SIG-M5 treated with dmso at 0.1 percent for 504 hours (cell line): ENCODE measurements around the gene GYG1.

Source experiments
- DNase-seq: peaks from one replicate; lab custom pipeline; 2025; ENCODE audit not compliant: unreplicated experiment; lab: John Stamatoyannopoulos, UW

Gene GYG1

DNA sequence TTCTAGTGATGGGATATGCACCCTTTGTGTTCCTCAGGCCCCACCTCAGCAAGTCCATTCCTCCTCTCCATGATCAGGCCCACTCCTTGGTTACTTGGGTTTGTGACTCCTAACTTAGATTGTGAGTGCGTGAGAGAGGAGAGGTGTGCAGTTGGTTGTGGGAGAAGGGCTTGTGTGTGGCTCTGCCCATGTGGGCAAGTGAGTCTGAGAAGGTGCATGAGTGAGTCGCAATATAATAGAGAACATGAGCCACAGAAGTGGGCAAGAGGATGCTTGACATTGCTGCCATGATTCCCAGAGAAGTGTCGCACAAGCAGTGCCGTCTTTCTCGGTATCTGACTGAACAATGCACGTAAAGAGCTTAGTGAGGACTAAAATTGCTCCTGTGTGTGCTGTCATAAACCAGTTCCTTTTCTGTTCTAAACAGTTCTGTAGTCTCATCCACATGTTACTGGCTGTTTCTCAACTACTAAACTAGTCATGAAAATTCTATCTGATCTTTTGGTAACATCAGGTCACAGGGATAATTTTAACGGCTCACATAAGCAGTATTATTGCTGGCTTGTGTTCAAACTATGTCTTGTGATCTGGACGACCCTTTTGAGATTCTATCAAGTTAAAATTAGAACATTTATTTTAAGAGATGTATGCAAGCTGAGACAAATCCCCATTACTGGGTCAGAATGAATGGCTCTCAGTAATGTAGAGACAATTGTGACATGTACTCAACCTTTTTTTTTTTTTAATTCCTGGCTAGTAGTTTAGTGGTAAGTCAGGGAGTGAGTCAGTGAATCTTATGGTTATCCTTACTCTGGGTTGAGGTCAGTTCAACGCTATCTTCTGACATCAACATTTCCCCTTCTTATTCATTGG lies 25.6 kb downstream of the GYG1 start:
- no peak for DNase-seq

DNA sequence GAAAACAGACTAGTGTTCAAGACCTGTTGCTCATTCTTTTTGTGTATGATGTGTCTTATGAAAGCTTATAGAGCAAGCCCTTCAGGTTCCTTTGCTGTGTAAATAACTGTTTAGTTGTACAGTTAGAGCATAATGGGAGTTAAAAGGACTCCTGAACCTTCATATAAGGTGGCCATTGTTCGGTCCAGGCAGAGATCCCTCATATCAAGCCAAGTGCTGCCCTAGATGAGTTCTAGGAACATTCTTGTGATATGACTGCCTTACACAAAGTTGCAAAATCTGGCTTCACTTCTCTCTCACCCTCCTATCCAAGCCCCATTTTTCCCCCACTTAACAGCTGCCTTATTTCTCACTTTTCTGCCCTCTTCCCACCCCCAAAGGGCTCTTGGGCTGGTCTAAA lies 26.9 kb downstream of the GYG1 start:
- DNase-seq = no peak

DNA sequence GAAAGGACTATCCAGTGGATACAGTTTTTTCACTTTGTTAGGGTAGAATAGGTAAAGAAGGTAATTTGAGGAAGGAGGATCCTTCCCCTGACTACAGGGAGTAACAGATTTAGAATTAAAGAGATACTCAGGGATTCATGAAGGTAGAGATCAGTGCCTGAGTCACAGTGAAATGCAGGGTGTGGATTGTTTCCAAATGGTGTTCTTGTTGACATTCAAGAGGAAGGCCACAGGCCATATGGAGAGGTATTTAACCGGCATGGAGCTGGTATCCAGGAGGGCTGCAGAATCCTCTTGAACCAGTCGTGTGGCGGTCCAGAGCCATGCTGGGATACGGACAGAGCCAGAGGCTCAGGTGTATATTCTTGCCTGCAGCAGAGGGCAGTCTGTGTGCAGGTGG lies 28.2 kb downstream of the GYG1 start:
- no peak for DNase-seq

DNA sequence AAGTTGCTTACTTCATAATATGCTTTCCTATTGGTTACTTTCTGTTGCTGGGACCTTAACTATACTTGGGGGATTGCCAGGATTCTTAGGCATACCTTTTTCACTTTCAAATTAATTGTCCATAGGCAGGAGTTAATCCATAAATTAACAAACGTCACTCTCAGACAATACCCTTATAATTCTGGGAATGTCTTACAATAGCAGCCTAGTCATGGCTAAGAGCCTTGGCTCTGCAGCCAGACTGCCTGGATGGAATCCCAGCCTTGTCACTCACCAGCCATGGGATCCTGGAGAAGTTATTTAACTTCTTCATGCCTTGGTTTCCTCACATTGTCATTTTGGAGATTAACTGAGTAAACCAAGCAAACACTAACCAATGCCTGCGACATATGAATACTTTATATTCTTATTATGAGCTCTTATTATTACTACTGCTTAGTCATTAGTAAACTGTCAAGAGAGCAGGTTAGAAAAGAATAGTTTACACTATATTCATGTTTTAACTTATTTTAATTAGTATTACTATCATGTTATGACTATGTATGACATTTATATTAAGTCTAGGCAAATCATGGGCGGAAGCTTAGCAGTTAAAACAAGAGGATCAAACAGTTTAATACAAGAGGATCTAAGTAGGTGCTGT lies 29.0 kb downstream of the GYG1 start:
- DNase-seq = no peak

DNA sequence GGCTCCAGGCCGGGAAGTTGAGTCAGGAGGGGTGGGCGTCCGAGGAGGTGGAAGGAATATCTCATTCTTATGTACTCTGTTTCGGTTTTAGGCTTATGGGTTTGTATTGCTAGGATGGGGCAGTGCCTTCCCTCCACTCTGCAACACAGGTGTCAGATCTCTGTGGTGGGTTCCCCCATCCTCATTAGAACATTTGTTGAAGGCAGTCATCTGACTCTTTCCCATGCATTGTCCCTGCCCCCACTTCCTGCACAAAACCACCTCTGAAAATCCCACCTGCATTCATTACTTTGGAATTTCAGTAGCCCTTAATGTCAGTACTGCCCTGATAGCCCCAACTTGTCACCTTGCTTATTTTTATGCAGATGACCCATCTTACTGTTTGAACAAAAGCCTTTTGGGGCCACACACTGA lies 29.5 kb downstream of the GYG1 start:
- DNase-seq = no peak

DNA sequence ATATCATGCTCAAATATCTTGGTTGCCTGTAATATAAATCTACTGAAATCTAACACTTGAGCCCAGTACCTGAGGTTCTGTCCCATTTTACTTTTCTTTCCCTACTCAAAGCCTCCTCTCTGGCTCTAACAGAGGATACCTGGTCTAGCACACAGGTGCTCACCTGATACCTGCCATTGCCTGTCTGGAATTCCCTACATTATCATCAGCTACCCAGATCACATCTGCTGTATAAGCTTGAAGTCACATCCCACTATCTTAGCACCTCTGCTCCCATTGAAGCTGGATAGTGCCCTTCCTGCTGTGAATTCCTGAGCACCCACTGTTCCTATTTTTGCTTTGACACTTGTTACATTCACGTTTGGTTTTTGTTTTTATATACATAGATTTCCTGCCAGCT lies 30.5 kb downstream of the GYG1 start:
- DNase-seq = no peak

DNA sequence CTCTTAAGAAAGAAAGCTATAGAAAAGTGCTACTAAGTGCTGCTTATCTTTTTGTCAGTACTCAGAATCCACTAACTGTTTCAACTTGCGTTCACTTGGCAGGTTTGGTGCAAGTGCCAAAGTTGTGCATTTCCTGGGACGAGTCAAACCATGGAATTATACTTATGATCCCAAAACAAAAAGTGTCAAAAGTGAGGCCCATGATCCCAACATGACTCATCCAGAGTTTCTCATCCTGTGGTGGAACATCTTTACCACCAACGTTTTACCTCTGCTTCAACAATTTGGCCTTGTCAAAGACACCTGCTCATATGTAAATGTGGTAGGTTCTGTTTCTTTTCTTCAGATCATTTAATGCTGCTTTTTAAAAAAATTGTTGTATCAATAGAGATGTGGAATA lies 32.6 kb downstream of the GYG1 start:
- DNase-seq = no peak

DNA sequence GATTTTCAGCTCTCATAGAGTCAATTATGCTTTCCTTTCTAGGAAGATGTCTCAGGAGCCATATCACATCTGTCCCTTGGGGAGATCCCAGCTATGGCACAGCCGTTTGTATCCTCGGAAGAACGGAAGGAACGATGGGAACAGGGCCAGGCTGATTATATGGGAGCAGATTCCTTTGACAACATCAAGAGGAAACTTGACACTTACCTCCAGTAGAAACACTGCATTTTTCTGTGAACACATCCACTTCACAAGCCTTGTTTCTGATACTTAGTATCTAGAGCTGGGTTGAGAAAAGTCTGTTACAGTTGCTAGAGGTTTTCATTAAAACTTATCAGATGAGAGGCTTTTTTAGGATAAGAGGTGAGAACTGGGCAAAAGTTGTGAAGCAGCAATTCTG lies 35.4 kb downstream of the GYG1 start:
- no peak for DNase-seq

DNA sequence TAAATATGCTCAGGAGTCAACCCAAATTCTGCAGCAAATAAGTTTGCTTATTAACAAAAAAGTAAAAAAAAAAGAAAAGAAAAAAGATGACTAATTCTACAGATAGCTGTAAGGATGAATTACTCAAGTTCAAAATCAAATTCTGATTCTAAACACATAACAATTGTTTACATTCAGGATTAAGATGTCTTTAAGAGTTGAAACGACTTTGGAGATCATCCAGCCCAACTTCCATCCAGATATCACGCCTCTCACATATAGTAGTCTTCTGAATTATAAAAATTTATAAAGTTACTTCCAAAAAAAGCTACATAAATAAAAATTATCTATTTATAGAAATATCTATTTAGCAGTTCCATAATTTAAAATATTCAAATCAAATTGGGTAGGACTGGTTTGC lies 39.8 kb downstream of the GYG1 start:
- DNase-seq = no peak

DNA sequence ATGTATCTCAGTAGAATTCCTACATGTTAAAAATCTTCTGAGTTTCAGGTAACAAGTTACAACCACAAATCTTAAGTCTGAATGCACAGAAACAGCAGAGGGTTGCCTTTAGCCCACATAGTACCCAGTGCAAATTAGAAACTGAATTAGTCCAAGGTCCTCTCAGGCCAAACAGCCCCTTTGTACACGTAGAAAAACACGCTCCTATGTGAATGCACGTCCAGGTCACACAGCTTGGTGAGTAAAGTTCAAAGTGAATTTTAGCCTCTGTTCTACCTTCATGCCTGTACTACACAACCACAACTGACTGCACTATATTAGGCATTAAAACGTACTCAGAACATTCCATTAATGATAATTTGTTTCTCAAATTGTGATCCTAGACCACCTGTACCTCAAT lies 46.3 kb downstream of the GYG1 start:
- DNase-seq = no peak

DNA sequence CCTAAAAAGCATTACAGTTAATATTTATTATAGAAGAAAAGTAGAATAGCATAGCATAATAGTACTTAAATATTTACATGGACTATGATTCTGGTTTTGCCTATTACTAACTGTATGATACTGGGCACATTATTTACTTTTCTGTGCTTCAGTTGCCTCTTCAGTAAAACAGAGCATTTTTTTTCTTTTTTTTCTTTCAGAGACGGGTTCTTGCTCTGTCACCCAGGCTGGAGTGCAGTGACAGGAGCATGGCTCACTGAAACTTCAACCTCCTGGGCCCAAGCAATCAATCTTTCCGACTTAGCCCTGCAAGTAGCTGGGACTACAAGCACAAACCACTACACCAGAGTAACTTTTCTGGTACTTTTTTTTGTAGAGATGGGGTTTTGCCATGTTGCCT lies 47.0 kb downstream of the GYG1 start:
- DNase-seq = no peak

DNA sequence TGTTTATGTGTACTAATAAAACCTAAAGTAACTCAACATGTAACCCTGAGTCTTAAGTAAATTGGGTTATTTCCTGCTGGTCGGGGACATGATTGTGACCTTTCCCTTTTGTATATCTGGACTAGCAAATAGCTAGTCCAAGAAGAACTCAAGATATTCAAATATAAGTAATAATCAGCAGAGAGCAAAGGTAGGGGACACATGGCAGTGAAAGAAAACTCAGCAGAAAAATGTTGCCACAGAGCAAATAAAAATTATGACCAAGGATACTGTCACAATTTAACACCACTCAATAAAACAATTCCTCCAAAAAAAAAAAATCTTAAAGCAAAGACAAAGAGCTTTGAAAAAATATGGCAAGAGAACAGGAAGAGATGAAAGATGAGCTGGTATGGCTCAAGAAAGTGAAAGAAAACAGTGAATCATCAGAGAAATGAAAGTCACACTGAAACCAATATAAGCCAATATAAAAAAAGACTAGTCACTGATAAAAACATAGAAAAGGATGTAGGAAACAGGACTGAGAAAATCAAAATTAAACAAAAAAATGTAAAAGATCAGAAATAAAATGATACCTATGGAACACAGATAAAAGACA lies 51.5 kb downstream of the GYG1 start:
- DNase-seq = no peak

DNA sequence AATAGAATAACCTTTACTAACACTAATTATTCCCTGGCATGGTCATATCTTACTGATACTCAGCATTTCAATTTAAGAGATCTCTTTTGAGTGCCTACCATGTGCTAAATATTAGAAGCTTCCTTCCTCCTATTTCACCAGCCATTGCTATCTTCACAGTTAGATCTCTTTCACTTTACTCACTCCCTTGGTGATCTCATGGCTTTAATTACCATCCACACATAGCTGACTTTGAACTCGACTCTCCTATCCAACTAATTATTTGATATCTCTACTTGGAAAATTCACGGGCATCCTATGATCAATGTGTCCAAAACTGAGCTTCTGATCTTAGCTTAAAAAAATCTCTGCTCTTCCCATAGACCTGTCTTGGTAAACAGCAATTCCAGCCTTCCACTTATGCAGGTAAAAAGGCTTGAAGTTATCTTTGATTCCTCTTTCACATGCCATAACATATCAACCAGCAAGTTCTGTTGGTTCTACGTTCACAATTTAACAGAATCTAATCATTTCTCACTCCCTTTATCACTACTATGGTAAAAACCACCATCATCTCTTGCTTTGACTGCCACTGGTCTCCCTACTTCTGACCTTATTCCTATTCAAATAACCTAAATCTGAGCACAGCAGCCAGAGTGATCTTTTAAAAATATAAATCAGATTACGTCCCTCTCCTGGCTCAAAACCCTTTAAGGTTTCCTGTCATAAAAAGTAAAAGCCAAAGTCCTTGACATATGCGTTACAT lies 53.2 kb downstream of the GYG1 start:
- no peak for DNase-seq

DNA sequence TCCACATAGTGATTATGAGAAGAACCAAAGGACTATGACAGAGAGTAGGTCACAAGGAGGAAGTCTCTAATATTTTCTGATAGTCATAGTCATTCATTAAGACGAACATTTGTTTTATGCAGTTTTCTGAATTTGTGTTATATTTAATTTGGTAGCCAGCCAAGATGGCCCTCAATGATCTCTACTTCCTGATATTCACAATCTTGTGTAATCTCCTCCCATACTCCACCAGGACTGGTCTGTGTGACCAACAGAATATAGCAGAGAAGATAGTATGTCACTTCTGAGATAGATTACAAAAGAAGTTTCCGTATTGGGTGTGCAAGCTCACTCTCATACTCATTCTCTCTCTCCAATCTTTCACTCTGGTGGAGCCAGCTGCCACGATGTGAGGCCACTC lies 64.2 kb downstream of the GYG1 start:
- peak; percentile 0 for DNase-seq

DNA sequence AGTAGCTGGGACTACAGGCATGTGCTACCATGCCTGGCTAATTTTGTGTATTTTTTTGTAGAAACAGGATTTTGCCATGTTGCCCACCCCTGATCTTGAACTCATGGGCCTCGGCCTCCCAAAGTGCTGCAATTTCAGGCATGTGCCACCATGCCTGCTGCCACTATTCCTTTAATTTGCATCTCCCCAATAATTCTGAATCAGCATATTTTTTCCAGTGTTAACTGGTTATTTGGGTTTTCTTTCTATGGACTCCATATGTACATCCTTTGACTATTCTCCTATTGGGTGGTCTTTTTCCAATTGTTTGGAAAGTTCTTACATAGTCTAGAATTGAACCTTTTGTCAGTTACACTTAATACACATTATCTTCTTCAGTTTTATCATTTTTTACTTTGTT lies 66.9 kb downstream of the GYG1 start:
- no peak for DNase-seq

DNA sequence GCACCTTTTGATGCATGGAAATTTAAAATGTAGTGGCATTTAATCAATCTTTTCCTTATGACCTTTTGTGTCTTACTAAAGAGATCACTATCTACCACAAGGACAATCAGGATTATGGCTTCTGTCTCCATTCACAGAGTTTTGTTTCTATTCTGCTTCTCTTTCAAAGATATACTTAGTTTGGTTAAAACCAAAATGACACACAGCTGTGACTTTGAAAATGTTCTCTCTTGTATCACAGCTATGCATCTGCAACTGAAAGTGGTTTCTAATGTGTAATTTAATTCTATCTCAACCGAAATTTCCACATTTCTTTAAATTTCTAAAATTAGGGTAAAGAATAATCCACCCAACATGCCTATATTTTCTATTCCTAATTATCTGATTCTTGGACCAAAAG lies 67.3 kb downstream of the GYG1 start:
- DNase-seq = no peak

DNA sequence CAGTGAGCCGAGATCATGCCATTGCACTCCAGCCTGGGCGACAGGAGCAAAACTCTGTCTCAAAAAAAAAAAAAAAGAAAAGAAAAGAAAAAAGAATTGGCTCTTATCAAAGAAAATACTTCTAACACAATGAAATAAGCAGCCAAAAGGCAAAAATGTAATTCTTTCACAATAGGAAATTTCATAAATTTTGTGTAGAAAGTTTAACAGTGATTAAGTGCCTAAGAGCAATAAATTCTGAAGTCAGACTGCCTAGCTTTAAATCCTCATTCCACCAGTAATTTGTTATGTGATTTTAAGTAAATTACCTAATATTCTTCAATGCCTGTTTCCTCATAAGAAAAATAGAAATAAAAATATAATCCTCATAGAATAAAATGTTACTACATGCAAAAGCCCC lies 70.4 kb downstream of the GYG1 start:
- no peak for DNase-seq

DNA sequence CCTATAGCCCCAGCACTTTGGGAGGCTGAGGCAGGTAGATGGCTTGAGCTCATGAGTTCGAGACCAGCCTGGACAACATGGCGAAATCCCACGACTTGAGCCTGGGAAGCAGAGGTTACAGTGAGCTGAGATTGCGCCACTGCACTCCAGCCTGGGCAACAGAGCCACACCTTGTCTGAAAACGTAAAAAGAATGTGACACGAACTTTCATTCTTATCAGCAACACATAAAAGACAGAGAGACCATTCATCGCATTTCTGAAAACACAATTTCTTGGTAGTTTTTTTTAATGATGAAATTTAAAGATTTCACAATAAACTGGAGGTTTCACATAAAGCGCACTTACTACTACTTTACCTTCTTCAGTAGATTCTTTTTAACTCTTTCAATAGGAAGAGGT lies 76.5 kb downstream of the GYG1 start:
- DNase-seq = no peak
